Measurements from ENCODE around the gene PPP4R2.

GRCh38 chr3:72995337-72995736, 1.3 kb upstream of the PPP4R2 start:
- no peak for TF ChIP-seq BHLHE40 (IDR thresholded peaks at IDR 0.05; ENCODE audit: borderline replicate concordance)
- TF ChIP-seq, protein P1, sequence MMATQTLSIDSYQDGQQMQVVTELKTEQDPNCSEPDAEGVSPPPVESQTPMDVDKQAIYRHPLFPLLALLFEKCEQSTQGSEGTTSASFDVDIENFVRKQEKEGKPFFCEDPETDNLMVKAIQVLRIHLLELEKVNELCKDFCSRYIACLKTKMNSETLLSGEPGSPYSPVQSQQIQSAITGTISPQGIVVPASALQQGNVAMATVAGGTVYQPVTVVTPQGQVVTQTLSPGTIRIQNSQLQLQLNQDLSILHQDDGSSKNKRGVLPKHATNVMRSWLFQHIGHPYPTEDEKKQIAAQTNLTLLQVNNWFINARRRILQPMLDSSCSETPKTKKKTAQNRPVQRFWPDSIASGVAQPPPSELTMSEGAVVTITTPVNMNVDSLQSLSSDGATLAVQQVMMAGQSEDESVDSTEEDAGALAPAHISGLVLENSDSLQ (IDR thresholded peaks at IDR 0.05), result peak; percentile 78
- no peak for TF ChIP-seq ELF4 (IDR thresholded peaks at IDR 0.05)
- no peak for TF ChIP-seq SP1 (IDR thresholded peaks at IDR 0.05)
- TF ChIP-seq FOXA1 (IDR thresholded peaks at IDR 0.05), result no peak
- no peak for TF ChIP-seq NFRKB (IDR thresholded peaks at IDR 0.05)
